ENCODE data around the gene SLC17A5. TPM values are rescaled to one million over a fixed set of nuclear protein-coding genes. Genes with fewer than 3 reads are reported as not detected.

The SLC17A5 gene
- total and polyA plus RNA-seq, 10 of the 15 experiments (the other 5 are each of a cell fraction or from before 2014, with no cell fraction given) = 2.3 to 7.2 (median 5.0) TPM

- TF ChIP-seq ZNF207 (IDR thresholded peaks at IDR 0.05; ENCODE audit: borderline replicate concordance) = peak; percentile 72; the same call in 1 of the 2 replicates
- TF ChIP-seq SMAD1 (IDR thresholded peaks at IDR 0.05; ENCODE audit: low read depth, partially characterized antibody) = no peak
- TF ChIP-seq USF1 (IDR thresholded peaks at IDR 0.05; ENCODE audit: borderline replicate concordance, extremely low read length, insufficient read depth, low read depth, low read length) = no peak
- TF ChIP-seq, protein P1, sequence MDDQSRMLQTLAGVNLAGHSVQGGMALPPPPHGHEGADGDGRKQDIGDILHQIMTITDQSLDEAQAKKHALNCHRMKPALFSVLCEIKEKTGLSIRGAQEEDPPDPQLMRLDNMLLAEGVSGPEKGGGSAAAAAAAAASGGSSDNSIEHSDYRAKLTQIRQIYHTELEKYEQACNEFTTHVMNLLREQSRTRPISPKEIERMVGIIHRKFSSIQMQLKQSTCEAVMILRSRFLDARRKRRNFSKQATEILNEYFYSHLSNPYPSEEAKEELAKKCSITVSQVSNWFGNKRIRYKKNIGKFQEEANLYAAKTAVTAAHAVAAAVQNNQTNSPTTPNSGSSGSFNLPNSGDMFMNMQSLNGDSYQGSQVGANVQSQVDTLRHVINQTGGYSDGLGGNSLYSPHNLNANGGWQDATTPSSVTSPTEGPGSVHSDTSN (IDR thresholded peaks at IDR 0.05; ENCODE audit: insufficient replicate concordance, low read depth, low read length) = no peak
- TF ChIP-seq FOS (IDR thresholded peaks at IDR 0.05; ENCODE audit: borderline replicate concordance, extremely low read depth, insufficient read length) = no peak
- peak; percentile 40; the same call in 1 of the 2 replicates for TF ChIP-seq EED (IDR thresholded peaks at IDR 0.05; ENCODE audit: low read depth)
- TF ChIP-seq YY1 (IDR thresholded peaks at IDR 0.05; ENCODE audit: low read depth, low read length) = peak; percentile 98
- peak; percentile 37; the same call in 1 of the 2 replicates for TF ChIP-seq CHD2 (IDR thresholded peaks at IDR 0.05; ENCODE audit: borderline replicate concordance, low read depth, low read length)
- no peak for TF ChIP-seq ELK1 (IDR thresholded peaks at IDR 0.05; ENCODE audit: low read depth, low read length)
- no peak for TF ChIP-seq RAD51 (IDR thresholded peaks at IDR 0.05)
- TF ChIP-seq NRF1 (conservative IDR thresholded peaks at IDR 0.05; ENCODE audit: low read depth, low read length) = no peak
- TF ChIP-seq NFXL1 (IDR thresholded peaks at IDR 0.05; ENCODE audit: borderline replicate concordance) = no peak
- TF ChIP-seq ZBTB11 (CRISPR knock-in tag; IDR thresholded peaks at IDR 0.05) = no peak
- no peak for TF ChIP-seq SUPT20H (IDR thresholded peaks at IDR 0.05; ENCODE audit: borderline replicate concordance, control insufficient read depth, low read depth, low read length)
- no peak for TF ChIP-seq FOXK2 (IDR thresholded peaks at IDR 0.05)
- no peak for TF ChIP-seq SIN3A (IDR thresholded peaks at IDR 0.05; ENCODE audit: low read depth, low read length)
- TF ChIP-seq EP300 (IDR thresholded peaks at IDR 0.05; ENCODE audit: borderline replicate concordance in 1 of 2, control insufficient read depth in 1 of 2, low read depth in 2 of 2, low read length in 2 of 2) = 0 out of 4 replicates have a peak, but pooled peaks of 1 of the 2 experiments have one; percentile 6
- TF ChIP-seq SPI1 (IDR thresholded peaks at IDR 0.05; ENCODE audit: borderline replicate concordance, insufficient read depth, low read depth, low read length) = peak; percentile 57; the same call in 1 of the 2 replicates
- peak; percentile 78 for TF ChIP-seq POLR2A (IDR thresholded peaks at IDR 0.05; ENCODE audit: low read depth, low read length)
- TF ChIP-seq ZSCAN29 (IDR thresholded peaks at IDR 0.05) = no peak
Measured at GRCh38 chr6:73653571-73654424, at the start of gene SLC17A5 (continued).
